Neural progenitor cell (in vitro differentiated cells): Measurements from ENCODE around the gene SH3BGRL3. TPM values are rescaled to one million over a fixed set of nuclear protein-coding genes. Genes with fewer than 3 reads are reported as not detected.

Experiments
- DNase-seq: peaks from one replicate; pipeline ENCODE4 v3.0.0-alpha.2; 2016; ENCODE audit warnings: low spot score
- H2AFZ ChIP-seq: fragments of 200-600 bp; sonication (generic); replicated peaks from 2 replicates; pipeline ENCODE4 v1.6.1; 2016; ENCODE audit warnings: antibody characterized with exemption
- H3F3A ChIP-seq: fragments of 200-600 bp; sonication (generic); 2 replicates; pipeline ENCODE4 v1.6.1; 2016; ENCODE audit warnings: antibody characterized with exemption, low read depth
- H3K27ac ChIP-seq: fragments of 200-600 bp; sonication (generic); 2 replicates; pipeline ENCODE4 v1.5.1; 2016; ENCODE audit warnings: mild to moderate bottlenecking
- H3K27me3 ChIP-seq: fragments of 200-600 bp; sonication (generic); 2 replicates; pipeline ENCODE4 v1.6.1; 2016; ENCODE audit warnings: mild to moderate bottlenecking, moderate library complexity
- H3K36me3 ChIP-seq: fragments of 200-600 bp; sonication (generic); 2 replicates; pipeline ENCODE4 v1.5.1; 2016
- H3K4me1 ChIP-seq: fragments of 200-600 bp; sonication (generic); 2 replicates; pipeline ENCODE4 v1.6.1; 2016; ENCODE audit warnings: mixed run types
- H3K4me2 ChIP-seq: fragments of 200-600 bp; sonication (generic); 2 replicates; pipeline ENCODE4 v1.6.1; 2016
- H3K4me3 ChIP-seq: fragments of 200-600 bp; sonication (generic); 2 replicates; pipeline ENCODE4 v1.5.1; 2016
- H3K79me2 ChIP-seq: fragments of 200-600 bp; sonication (generic); 2 replicates; pipeline ENCODE4 v1.6.1; 2016; ENCODE audit warnings: low read depth
- H3K9ac ChIP-seq: fragments of 200-600 bp; sonication (generic); 2 replicates; pipeline ENCODE4 v1.6.1; 2016
- H3K9me3 ChIP-seq: fragments of 200-600 bp; sonication (generic); 2 replicates; pipeline ENCODE4 v1.5.1; 2016; ENCODE audit warnings: low read depth
- H4K20me1 ChIP-seq: fragments of 200-600 bp; sonication (generic); 2 replicates; pipeline ENCODE4 v1.6.1; 2016; ENCODE audit warnings: low read depth
- H3K27ac Mint-ChIP-seq: 3 replicates; pipeline ENCODE4 v1.8.0; 2021; ENCODE audit warnings: mixed read lengths
- H3K27me3 Mint-ChIP-seq: 2 replicates; pipeline ENCODE4 v1.8.0; 2022; ENCODE audit warnings: low read depth, mild to moderate bottlenecking, inconsistent platforms, moderate library complexity, mixed read lengths; ENCODE audit not compliant: insufficient read depth
- H3K36me3 Mint-ChIP-seq: 3 replicates; pipeline ENCODE4 v1.8.0; 2021; ENCODE audit warnings: mixed read lengths
- H3K4me1 Mint-ChIP-seq: 3 replicates; pipeline ENCODE4 v1.8.0; 2021; ENCODE audit warnings: mixed read lengths
- H3K4me3 Mint-ChIP-seq: 3 replicates; pipeline ENCODE4 v1.8.0; 2021; ENCODE audit warnings: mild to moderate bottlenecking, moderate library complexity, mixed read lengths
- H3K9me3 Mint-ChIP-seq: 3 replicates; pipeline ENCODE4 v1.8.0; 2020; ENCODE audit warnings: mixed read lengths
- CTCF ChIP-seq: fragments of 200-600 bp; sonication (generic); IDR thresholded peaks from 2 replicates; pipeline ENCODE4 v1.5.1; 2017; ENCODE audit warnings: antibody characterized with exemption, mild to moderate bottlenecking
- EZH2 ChIP-seq: fragments of 200-600 bp; sonication (generic); IDR thresholded peaks from 2 replicates; pipeline ENCODE4 v1.6.1; 2017; ENCODE audit warnings: antibody characterized with exemption, mild to moderate bottlenecking, moderate library complexity
- EZH2phosphoT487 ChIP-seq: fragments of 200-600 bp; sonication (generic); IDR thresholded peaks from 2 replicates; pipeline ENCODE4 v1.6.1; 2017; ENCODE audit warnings: antibody characterized with exemption
- total RNA-seq: library from RNA; depleted of rRNA; stranded (reverse); fragments of >200 nt; gene quantifications from 2 replicates; pipeline ENCODE4 v1.2.3, GENCODE V29; 2015; ENCODE audit warnings: low replicate concordance

Gene SH3BGRL3
- total RNA-seq, 1 donor from 2014 or later = 15.6 TPM

GRCh38 chr1:26322042-26322331, 42.1 kb downstream of the SH3BGRL3 start:
- H2AFZ ChIP-seq = no peak overlapping the region
- no peaks in the 10 kb centered on the region for H3K36me3 ChIP-seq
- H3K79me2 ChIP-seq = no peaks in the 10 kb centered on the region
- TF ChIP-seq CTCF (no peak), EZH2phosphoT487 (no peak), EZH2 (no peak)
- no peak overlapping the region for H3K4me2 ChIP-seq
- peaks cover 17% of the 10 kb centered on the region for H3F3A ChIP-seq
- H3K27ac Mint-ChIP-seq = no peak overlapping the region
- H3K4me1 ChIP-seq = peaks cover 14% of the 10 kb centered on the region
- no peak for DNase-seq
- H3K4me3 ChIP-seq = no peak overlapping the region
- H3K27ac ChIP-seq = no peak overlapping the region
- H3K9me3 ChIP-seq = no peaks in the 10 kb centered on the region
- H4K20me1 ChIP-seq = no peaks in the 10 kb centered on the region
- H3K36me3 Mint-ChIP-seq = peaks cover 3% of the 10 kb centered on the region
- H3K27me3 ChIP-seq = no peaks in the 10 kb centered on the region
- H3K4me1 Mint-ChIP-seq = peaks cover 22% of the 10 kb centered on the region
- no peak overlapping the region for H3K9ac ChIP-seq
- H3K4me3 Mint-ChIP-seq = no peak overlapping the region
- H3K27me3 Mint-ChIP-seq = peaks cover 5% of the 10 kb centered on the region
- no peaks in the 10 kb centered on the region for H3K9me3 Mint-ChIP-seq

- H3K36me3 ChIP-seq = no peaks in the 10 kb centered on the region
- no peaks in the 10 kb centered on the region for H3K79me2 ChIP-seq
- Mint-ChIP-seq H3K27ac (no peak overlapping the region), H3K27me3 (peaks cover 5% of the 10 kb centered on the region), H3K36me3 (peaks cover 3% of the 10 kb centered on the region), H3K9me3 (no peaks in the 10 kb centered on the region), H3K4me1 (peaks cover 12% of the 10 kb centered on the region), H3K4me3 (no peak overlapping the region)
- H3K4me1 ChIP-seq = peaks cover 3% of the 10 kb centered on the region
- no peak overlapping the region for H3K9ac ChIP-seq
- no peak overlapping the region for H3K27ac ChIP-seq
- no peak overlapping the region for H2AFZ ChIP-seq
- TF ChIP-seq EZH2phosphoT487 (no peak), EZH2 (no peak), CTCF (no peak)
- no peak overlapping the region for H3K4me2 ChIP-seq
- peaks cover 5% of the 10 kb centered on the region for H3F3A ChIP-seq
- no peaks in the 10 kb centered on the region for H3K9me3 ChIP-seq
- DNase-seq = no peak
- no peaks in the 10 kb centered on the region for H3K27me3 ChIP-seq
- H3K4me3 ChIP-seq = no peak overlapping the region
- H4K20me1 ChIP-seq = no peaks in the 10 kb centered on the region
Observed at GRCh38 chr1:26323382-26323781, 43.5 kb downstream of the SH3BGRL3 start.

DNA sequence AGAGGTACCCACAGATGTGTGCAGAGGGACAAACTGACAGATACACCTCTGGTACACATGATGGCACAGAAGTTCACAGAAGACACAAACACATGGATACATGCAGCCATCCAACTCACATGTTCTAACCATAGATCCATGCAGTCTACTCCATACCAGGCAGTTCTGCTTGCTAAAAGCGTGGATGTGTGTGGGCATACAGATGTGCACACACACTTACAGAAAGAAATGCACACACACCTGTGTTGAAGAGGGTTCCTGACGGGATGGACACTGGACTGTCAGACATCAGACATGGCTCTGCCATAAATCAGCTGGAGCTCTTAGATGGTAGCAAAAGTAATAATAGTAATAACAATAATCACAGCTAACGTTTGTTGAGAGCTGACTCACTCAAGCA, 44.7 kb downstream of the SH3BGRL3 start:
- H3K9me3 Mint-ChIP-seq = no peaks in the 10 kb centered on the region
- Histone ChIP-seq H3F3A (no peaks in the 10 kb centered on the region), H3K27me3 (no peaks in the 10 kb centered on the region), H3K27ac (no peak overlapping the region), H3K79me2 (no peaks in the 10 kb centered on the region), H2AFZ (no peak overlapping the region), H3K4me2 (no peak overlapping the region), H4K20me1 (no peaks in the 10 kb centered on the region), H3K36me3 (no peaks in the 10 kb centered on the region), H3K9me3 (no peaks in the 10 kb centered on the region), H3K4me1 (peaks cover 3% of the 10 kb centered on the region), H3K4me3 (no peak overlapping the region), H3K9ac (no peak overlapping the region)
- DNase-seq = no peak
- no peak overlapping the region for H3K27ac Mint-ChIP-seq
- H3K27me3 Mint-ChIP-seq = peaks cover 5% of the 10 kb centered on the region
- H3K4me1 Mint-ChIP-seq = peaks cover 12% of the 10 kb centered on the region
- TF ChIP-seq CTCF = no peak
- TF ChIP-seq EZH2phosphoT487 = no peak
- TF ChIP-seq EZH2 = no peak
- no peak overlapping the region for H3K4me3 Mint-ChIP-seq
- peaks cover 3% of the 10 kb centered on the region for H3K36me3 Mint-ChIP-seq

GRCh38 chr1:26327956-26328362, 48.1 kb downstream of the SH3BGRL3 start:
- no peaks in the 10 kb centered on the region for H4K20me1 ChIP-seq
- no peaks in the 10 kb centered on the region for H3K79me2 ChIP-seq
- peaks cover 3% of the 10 kb centered on the region for H3K4me1 Mint-ChIP-seq
- no peak overlapping the region for H2AFZ ChIP-seq
- no peak overlapping the region for H3K27ac ChIP-seq
- H3K36me3 Mint-ChIP-seq = peaks cover 3% of the 10 kb centered on the region
- H3K9me3 Mint-ChIP-seq = no peaks in the 10 kb centered on the region
- no peak overlapping the region for H3K4me3 Mint-ChIP-seq
- no peaks in the 10 kb centered on the region for H3K4me1 ChIP-seq
- no peaks in the 10 kb centered on the region for H3K36me3 ChIP-seq
- no peak overlapping the region for H3K4me3 ChIP-seq
- no peak for DNase-seq
- TF ChIP-seq EZH2phosphoT487 (no peak), EZH2 (no peak), CTCF (no peak)
- H3K9me3 ChIP-seq = no peaks in the 10 kb centered on the region
- H3K27ac Mint-ChIP-seq = peak overlapping the region; percentile 63
- H3K27me3 Mint-ChIP-seq = peaks cover 2% of the 10 kb centered on the region
- H3F3A ChIP-seq = no peaks in the 10 kb centered on the region
- no peak overlapping the region for H3K9ac ChIP-seq
- no peaks in the 10 kb centered on the region for H3K27me3 ChIP-seq
- H3K4me2 ChIP-seq = no peak overlapping the region
